Activated CD4-positive, alpha-beta T cell treated with anti-CD3 and anti-CD28 coated beads, Interleukin-2, amount 50 U/mL, for 4 hours (primary cell): ENCODE measurements around the gene FKBP6.
"Not testable (repeated sequence)": the region's sequence is repeated elsewhere in the genome, so short reads cannot be mapped to it uniquely, and the experiment has no call there.

Source experiments
- DNase-seq, 2 experiments: peaks; one replicate each; pipeline ENCODE4 v3.0.0-alpha.2; 2020

Gene FKBP6, protein sequence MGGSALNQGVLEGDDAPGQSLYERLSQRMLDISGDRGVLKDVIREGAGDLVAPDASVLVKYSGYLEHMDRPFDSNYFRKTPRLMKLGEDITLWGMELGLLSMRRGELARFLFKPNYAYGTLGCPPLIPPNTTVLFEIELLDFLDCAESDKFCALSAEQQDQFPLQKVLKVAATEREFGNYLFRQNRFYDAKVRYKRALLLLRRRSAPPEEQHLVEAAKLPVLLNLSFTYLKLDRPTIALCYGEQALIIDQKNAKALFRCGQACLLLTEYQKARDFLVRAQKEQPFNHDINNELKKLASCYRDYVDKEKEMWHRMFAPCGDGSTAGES

DNA sequence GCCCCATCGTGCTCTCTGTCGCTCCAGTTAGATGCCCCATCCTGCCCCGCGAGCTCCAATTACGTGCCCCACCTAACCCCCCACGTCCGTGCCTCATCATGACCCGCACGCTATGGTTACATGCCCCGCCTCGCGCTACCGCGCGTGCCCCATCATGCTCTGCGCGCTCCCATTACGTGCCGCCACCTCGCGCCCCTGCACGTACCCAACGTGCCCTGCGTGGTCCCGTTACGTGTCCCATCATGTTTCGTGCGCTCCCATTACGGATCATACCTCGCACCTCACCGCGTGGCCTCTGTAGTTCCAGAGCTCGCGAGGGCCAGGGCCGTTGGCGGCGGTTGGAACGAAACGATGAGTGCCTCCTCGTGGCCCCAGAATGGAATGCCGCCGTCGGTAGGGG is at the start of gene FKBP6, which contains the start of gene TRIM50:
TSS of gene FKBP6 (plus strand) at position 240 of the 400 bp plus-strand sequence. CDS start 268 bp downstream, outside the sequence.
TSS of gene TRIM50 (minus strand) at position 161 of the 400 bp plus-strand sequence. CDS start 3,295 bp downstream, outside the sequence.
- not testable (repeated sequence) for DNase-seq

- DNase-seq, result not testable (repeated sequence)
Observed at GRCh38 chr7:73297235-73297634, 30.7 kb upstream of the FKBP6 start.

DNA sequence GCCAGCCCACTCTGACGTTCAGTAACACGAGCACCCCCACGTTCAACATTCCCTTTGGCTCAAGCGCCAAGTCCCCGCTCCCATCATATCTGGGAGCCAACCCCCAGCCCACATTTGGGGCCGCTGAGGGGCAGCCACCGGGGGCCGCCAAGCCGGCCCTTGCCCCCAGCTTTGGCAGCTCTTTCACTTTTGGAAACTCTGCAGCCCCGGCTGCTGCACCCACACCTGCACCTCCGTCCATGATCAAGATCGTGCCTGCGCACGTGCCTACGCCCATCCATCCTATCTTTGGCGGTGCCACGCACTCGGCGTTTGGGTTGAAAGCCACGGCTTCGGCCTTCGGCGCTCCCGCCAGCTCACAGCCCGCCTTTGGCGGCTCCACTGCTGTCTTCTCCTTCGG is 30.3 kb upstream of the FKBP6 start:
- not testable (repeated sequence) for DNase-seq

- DNase-seq, result not testable (repeated sequence)
Observed at GRCh38 chr7:73299812-73300211, 28.1 kb upstream of the FKBP6 start.

DNA sequence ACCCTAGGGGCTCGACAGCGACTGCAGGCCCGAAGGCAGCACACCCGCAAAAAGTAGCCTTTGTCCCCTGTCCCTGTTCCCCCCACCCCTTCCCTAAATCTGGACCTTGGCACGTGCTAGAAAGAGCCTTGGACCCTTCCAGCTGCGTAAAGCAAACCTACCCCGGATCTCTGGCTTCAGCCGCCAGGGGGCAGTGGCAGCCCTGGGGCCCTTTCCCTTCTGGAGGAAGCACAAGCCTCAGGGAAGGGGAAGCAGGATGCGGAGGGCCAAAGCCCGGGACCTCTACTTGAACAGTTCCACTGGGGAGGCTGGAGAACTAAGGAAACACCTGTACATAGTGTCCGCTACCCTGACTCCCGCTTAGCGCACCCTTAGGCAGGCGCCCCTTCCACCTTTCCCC is 26.9 kb upstream of the FKBP6 start:
- DNase-seq, result not testable (repeated sequence)

GRCh38 chr7:73302846-73303245 is 25.1 kb upstream of the FKBP6 start:
- DNase-seq, result not testable (repeated sequence)

DNA sequence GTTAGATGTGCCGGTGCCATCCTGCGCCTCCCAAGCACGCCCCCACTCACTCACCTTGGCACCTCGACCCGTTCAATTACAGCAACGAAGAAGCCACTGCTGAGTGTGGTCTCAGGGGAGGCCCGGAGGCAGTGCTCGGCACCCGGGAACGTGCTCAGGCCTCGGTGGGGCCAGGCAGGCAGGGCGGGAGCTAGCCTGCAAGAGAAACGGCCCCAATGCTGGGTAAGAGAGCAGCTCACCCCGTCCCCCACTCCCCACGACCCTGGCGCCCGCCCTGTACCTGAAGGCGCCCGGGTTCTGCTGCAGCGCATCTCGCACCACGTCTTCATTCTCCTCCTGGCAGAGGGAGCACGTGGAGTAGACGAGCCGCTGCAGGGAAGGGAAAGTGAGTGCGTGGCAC is 24.4 kb upstream of the FKBP6 start:
- DNase-seq, result no peak

- DNase-seq, result no peak
Observed at GRCh38 chr7:73304071-73304470, 23.9 kb upstream of the FKBP6 start.

- not testable (repeated sequence) for DNase-seq
Observed at GRCh38 chr7:73304612-73305387, 23.2 kb upstream of the FKBP6 start.

DNA sequence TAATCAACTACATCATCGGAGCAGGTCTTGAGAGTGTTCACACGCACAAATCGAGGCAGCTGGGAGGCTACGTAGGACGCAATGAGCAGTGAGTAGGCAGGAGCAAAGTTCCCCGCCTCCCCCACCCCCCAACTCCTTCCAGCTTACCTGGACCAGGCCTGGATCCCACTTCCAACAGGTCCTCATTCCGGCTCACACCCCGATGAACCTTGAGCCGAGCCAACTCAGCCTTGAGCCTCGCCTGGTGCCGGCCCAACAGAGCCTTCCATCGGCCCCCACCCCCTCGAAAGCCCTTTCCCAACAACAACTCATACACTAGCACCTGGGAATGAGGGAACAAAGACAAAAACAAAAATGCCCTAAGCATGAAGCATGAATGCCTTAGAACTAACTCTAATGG is 20.5 kb upstream of the FKBP6 start:
- DNase-seq, result no peak

- no peak for DNase-seq
Observed at GRCh38 chr7:73308074-73308664, 19.8 kb upstream of the FKBP6 start.

GRCh38 chr7:73308665-73309214 is 19.2 kb upstream of the FKBP6 start, which contains the start of gene NSUN5:
Gene NSUN5 (minus strand): TSS chr7:73308826. CDS start chr7:73308790, 36 bp downstream.
- peak; percentile 83 for DNase-seq

DNA sequence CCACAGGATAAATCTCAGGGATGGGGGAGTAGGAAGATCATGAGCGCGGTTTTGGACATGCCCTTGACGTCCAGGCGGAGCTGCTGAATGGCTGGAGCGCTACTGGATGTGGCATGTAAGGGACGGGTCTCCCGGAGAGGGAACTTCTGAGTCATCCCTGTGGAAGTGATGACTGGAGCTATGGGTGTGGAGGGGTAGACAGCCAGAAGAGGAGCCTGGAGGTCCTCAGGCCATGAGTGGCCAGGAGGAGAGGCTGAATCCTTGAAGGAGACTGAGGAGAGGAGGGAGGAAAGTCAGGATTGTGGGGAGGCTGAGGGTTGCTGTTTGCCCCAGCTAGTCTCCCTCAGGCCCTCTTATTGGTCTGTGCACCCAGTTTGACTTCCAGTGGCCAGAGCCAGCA is 16.5 kb upstream of the FKBP6 start:
- DNase-seq, result not testable (repeated sequence)

DNA sequence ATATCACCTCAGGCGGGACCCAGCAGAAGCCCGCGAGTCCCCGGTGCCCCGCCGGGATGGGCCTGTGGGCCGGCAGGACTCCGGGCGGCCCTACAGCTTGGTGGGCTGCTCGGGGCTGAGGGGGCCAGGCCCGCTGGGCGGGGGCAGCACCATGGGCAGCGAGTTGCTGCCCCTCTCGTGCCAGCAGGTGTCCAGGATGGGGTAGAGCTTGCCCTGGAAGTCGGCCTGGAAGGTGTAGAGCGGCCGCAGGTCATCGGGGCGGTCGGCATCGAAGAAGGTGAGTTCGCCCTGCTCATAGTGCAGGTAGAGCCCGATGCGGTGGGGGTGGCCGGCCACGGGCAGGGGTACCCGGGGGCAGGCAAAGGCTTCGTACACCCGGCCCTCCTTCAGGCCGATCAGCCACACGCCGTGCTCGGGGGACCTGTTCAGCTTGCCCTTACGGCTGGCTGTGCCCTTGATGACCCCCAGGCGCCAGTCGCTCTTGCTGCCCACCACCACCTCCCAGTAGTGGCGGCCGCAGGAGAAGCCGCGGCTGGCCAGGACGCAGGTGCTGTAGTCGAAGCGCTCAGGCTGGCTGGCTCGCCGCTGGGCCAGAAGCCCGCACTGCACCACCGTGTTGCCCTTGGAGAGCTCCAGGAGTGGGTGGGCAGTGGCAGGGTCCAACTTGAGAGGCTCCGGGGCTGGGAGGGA is 15.0 kb upstream of the FKBP6 start:
- no peak for DNase-seq

- DNase-seq, result no peak
Observed at GRCh38 chr7:73313521-73313906, 14.4 kb upstream of the FKBP6 start.

DNA sequence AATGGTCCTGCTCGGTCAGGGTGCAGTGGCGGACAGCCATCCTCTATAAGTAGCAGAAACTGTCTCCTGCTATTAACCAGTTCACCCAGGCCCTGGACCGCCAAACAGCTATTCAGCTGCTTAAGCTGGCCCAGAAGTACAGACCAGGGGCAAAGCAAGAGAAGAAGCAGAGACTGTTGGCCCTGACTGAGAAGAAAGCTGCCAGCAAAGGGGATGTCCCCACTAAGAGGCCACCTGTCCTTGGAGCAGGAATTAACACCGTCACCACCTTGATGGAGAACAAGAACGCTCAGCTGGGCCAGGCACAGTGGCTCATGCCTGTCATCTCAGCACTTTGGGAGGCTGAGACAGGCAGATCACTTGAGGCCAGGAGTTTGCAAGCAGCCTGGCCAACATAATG is 13.7 kb upstream of the FKBP6 start:
- no peak for DNase-seq

GRCh38 chr7:73316521-73316920 is 11.4 kb upstream of the FKBP6 start:
- no peak for DNase-seq

- not testable (repeated sequence) for DNase-seq
Observed at GRCh38 chr7:73318656-73319204, 9.2 kb upstream of the FKBP6 start.

GRCh38 chr7:73319541-73319940 is 8.4 kb upstream of the FKBP6 start:
- not testable (repeated sequence) for DNase-seq

DNA sequence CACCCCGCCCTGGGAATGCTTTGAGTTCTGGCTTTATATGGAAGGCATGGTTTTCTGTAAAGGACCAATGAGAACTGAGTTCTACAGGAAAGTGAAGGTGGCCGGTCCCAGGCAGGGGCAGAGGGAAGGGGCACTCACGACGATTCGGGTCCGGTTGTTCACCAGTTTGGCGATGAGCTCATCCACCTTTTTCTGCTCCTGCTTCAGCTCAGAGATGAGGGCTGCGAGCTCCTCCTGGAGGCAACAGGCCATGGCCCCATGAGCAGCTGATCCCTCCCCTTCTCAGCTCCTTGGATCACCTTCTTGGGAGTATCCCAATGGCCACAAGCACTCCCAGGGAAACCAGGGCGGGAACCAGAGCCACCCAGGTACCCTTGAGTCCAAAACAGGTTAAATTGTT is 8.0 kb upstream of the FKBP6 start:
- not testable (repeated sequence) for DNase-seq

GRCh38 chr7:73323434-73324080 is 4.4 kb upstream of the FKBP6 start:
- not testable (repeated sequence) for DNase-seq
